ENCODE data around the gene BICD1. TPM values are rescaled to one million over a fixed set of nuclear protein-coding genes. Genes with fewer than 3 reads are reported as not detected.

BICD1 gene
- total and polyA plus RNA-seq, 4 donors = 0.46 to 3.4 (median 1.1) TPM

DNA sequence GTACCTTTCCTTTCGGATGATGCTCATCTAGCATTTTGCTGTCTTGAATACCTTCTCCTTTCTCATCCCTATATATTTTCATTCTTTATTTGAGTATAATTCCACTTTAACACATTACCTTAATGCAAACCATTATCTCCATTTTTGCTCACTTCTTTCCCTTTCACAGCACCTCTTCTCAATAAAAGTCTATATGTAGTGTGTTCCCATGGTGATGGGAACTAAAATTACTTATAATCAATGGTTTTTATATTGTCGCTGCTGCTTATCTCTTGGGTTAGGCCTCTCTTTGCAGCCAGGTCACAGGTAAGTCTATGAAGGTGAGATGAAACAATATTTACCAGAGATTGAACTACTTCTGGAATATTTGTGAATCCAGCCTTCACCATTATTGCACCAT lies 171.1 kb downstream of the BICD1 start:
- DNase-seq (ENCODE audit: low spot score) = no peak
- no peaks in the 10 kb centered on the region for H3K36me3 ChIP-seq (ENCODE audit: control insufficient read depth in 4 of 4, insufficient read depth in 3 of 4, low read depth in 1 of 4, low read length in 3 of 4)
- no peak overlapping the region for H3K4me3 ChIP-seq (ENCODE audit: low read depth in 1 of 3, low read length in 3 of 3)
- H3K4me1 ChIP-seq (ENCODE audit: control insufficient read depth in 4 of 4, insufficient read depth in 4 of 4, low read length in 3 of 4) = no peaks in the 10 kb centered on the region
- no peak overlapping the region for H3K27ac ChIP-seq (ENCODE audit: low read depth in 1 of 2, low read length in 2 of 2)
- 93% methylated on average over 2 of the region's 2 CpGs for WGBS
- H3K9me3 ChIP-seq (ENCODE audit: control insufficient read depth in 4 of 4, low read length in 3 of 4) = no peaks in the 10 kb centered on the region
- no peaks in the 10 kb centered on the region for H3K27me3 ChIP-seq (ENCODE audit: control insufficient read depth in 4 of 4, insufficient read depth in 4 of 4, low read length in 3 of 4)
- H3K9ac ChIP-seq (ENCODE audit: low read depth in 1 of 2, low read length in 2 of 2) = no peak overlapping the region
- TF ChIP-seq RXRA (IDR thresholded peaks at IDR 0.05) (no peak), YY1 (IDR thresholded peaks at IDR 0.05) (no peak), GABPA (IDR thresholded peaks at IDR 0.05 in 1 of 2, conservative IDR thresholded peaks at IDR 0.05 in 1 of 2) (no peak), HNF4G (IDR thresholded peaks at IDR 0.05) (no peak), FOXA1 (IDR thresholded peaks at IDR 0.05) (no peak), NR2F2 (IDR thresholded peaks at IDR 0.05) (no peak), EGR1 (IDR thresholded peaks at IDR 0.05; ENCODE audit: low read depth in 2 of 2) (no peak), FOXA2 (IDR thresholded peaks at IDR 0.05) (no peak)
- TF ChIP-seq, protein P1, sequence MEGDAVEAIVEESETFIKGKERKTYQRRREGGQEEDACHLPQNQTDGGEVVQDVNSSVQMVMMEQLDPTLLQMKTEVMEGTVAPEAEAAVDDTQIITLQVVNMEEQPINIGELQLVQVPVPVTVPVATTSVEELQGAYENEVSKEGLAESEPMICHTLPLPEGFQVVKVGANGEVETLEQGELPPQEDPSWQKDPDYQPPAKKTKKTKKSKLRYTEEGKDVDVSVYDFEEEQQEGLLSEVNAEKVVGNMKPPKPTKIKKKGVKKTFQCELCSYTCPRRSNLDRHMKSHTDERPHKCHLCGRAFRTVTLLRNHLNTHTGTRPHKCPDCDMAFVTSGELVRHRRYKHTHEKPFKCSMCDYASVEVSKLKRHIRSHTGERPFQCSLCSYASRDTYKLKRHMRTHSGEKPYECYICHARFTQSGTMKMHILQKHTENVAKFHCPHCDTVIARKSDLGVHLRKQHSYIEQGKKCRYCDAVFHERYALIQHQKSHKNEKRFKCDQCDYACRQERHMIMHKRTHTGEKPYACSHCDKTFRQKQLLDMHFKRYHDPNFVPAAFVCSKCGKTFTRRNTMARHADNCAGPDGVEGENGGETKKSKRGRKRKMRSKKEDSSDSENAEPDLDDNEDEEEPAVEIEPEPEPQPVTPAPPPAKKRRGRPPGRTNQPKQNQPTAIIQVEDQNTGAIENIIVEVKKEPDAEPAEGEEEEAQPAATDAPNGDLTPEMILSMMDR (IDR thresholded peaks at IDR 0.05; ENCODE audit: low read depth, low read length, missing input control) = no peak

DNA sequence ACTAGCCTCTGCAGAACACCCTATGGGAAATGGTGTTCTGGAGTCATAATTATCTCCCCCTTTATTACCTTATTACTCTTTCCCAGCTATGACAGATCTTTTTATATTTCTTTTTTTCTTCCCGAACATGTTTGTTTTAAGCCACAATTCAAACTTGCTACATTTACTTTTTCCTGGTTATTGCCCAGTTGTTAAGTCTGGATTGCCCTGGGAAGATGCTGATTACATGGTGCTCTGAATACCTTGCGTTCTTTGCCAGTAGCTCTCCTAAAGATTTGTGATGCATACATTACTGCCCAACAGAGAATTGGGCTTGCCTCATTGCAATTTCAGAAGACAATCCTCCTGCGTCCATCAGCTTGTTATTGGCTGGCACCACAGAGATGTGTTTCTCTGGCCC lies 174.5 kb downstream of the BICD1 start:
- no peaks in the 10 kb centered on the region for H3K9me3 ChIP-seq (ENCODE audit: control insufficient read depth in 4 of 4, low read length in 3 of 4)
- H3K27me3 ChIP-seq (ENCODE audit: control insufficient read depth in 4 of 4, insufficient read depth in 4 of 4, low read length in 3 of 4) = no peaks in the 10 kb centered on the region
- TF ChIP-seq SP1 (IDR thresholded peaks at IDR 0.05) (no peak), HNF4G (IDR thresholded peaks at IDR 0.05) (no peak), MAX (IDR thresholded peaks at IDR 0.05) (no peak), HNF4A (conservative IDR thresholded peaks at IDR 0.05) (no peak), YY1 (IDR thresholded peaks at IDR 0.05) (no peak), RAD21 (IDR thresholded peaks at IDR 0.05) (no peak), FOXA2 (IDR thresholded peaks at IDR 0.05) (no peak), FOXA1 (IDR thresholded peaks at IDR 0.05) (no peak), GABPA (IDR thresholded peaks at IDR 0.05 in 1 of 2, conservative IDR thresholded peaks at IDR 0.05 in 1 of 2) (no peak), NR2F2 (IDR thresholded peaks at IDR 0.05) (no peak)
- TF ChIP-seq, protein P2, sequence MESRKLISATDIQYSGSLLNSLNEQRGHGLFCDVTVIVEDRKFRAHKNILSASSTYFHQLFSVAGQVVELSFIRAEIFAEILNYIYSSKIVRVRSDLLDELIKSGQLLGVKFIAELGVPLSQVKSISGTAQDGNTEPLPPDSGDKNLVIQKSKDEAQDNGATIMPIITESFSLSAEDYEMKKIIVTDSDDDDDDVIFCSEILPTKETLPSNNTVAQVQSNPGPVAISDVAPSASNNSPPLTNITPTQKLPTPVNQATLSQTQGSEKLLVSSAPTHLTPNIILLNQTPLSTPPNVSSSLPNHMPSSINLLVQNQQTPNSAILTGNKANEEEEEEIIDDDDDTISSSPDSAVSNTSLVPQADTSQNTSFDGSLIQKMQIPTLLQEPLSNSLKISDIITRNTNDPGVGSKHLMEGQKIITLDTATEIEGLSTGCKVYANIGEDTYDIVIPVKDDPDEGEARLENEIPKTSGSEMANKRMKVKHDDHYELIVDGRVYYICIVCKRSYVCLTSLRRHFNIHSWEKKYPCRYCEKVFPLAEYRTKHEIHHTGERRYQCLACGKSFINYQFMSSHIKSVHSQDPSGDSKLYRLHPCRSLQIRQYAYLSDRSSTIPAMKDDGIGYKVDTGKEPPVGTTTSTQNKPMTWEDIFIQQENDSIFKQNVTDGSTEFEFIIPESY (IDR thresholded peaks at IDR 0.05) = no peak
- H3K4me3 ChIP-seq (ENCODE audit: low read depth in 1 of 3, low read length in 3 of 3) = no peak overlapping the region
- DNase-seq (ENCODE audit: low spot score) = no peak
- no peak overlapping the region for H3K9ac ChIP-seq (ENCODE audit: low read depth in 1 of 2, low read length in 2 of 2)
- 88% methylated on average over 3 of the region's 3 CpGs for WGBS
- H3K4me1 ChIP-seq (ENCODE audit: control insufficient read depth in 4 of 4, insufficient read depth in 4 of 4, low read length in 3 of 4) = no peaks in the 10 kb centered on the region
- H3K27ac ChIP-seq (ENCODE audit: low read depth in 1 of 2, low read length in 2 of 2) = no peak overlapping the region
- no peaks in the 10 kb centered on the region for H3K36me3 ChIP-seq (ENCODE audit: control insufficient read depth in 4 of 4, insufficient read depth in 3 of 4, low read depth in 1 of 4, low read length in 3 of 4)

DNA sequence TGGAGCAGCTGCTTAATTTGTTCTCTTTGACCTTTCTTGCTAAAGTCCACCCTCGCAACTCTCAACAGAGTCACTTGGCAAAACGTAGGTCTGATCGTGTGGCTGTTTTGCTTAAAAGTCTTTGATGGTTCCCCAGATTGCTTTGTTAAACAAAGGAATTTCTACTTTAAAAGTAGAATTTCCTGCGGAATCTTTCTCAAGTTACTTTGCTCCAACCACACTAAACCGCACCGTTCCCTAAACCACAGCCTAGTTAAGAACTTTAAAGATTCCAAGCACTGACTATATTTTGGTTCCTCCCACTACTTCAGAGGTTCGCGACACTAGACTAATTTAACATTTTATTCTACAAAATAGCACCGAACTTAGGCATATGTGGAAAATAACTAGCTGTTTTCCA lies 177.9 kb downstream of the BICD1 start:
- H3K36me3 ChIP-seq (ENCODE audit: control insufficient read depth in 4 of 4, insufficient read depth in 3 of 4, low read depth in 1 of 4, low read length in 3 of 4) = no peaks in the 10 kb centered on the region
- no peaks in the 10 kb centered on the region for H3K27me3 ChIP-seq (ENCODE audit: control insufficient read depth in 4 of 4, insufficient read depth in 4 of 4, low read length in 3 of 4)
- DNase-seq (ENCODE audit: low spot score) = no peak
- no peak overlapping the region for H3K4me3 ChIP-seq (ENCODE audit: low read depth in 1 of 3, low read length in 3 of 3)
- H3K9ac ChIP-seq (ENCODE audit: low read depth in 1 of 2, low read length in 2 of 2) = no peak overlapping the region
- H3K4me1 ChIP-seq (ENCODE audit: control insufficient read depth in 4 of 4, insufficient read depth in 4 of 4, low read length in 3 of 4) = no peaks in the 10 kb centered on the region
- TF ChIP-seq TAF1 (conservative IDR thresholded peaks at IDR 0.05) (no peak), HNF4A (conservative IDR thresholded peaks at IDR 0.05) (no peak), FOXA2 (IDR thresholded peaks at IDR 0.05) (no peak), GABPA (IDR thresholded peaks at IDR 0.05 in 1 of 2, conservative IDR thresholded peaks at IDR 0.05 in 1 of 2) (no peak), JUND (IDR thresholded peaks at IDR 0.05) (no peak), ATF3 (IDR thresholded peaks at IDR 0.05) (no peak), RAD21 (IDR thresholded peaks at IDR 0.05) (no peak), HNF4G (IDR thresholded peaks at IDR 0.05) (no peak), MAX (IDR thresholded peaks at IDR 0.05) (no peak), EGR1 (IDR thresholded peaks at IDR 0.05; ENCODE audit: low read depth in 2 of 2) (no peak), YY1 (IDR thresholded peaks at IDR 0.05) (no peak), NR2F2 (IDR thresholded peaks at IDR 0.05) (no peak), RXRA (IDR thresholded peaks at IDR 0.05) (no peak)
- TF ChIP-seq, protein P1 (IDR thresholded peaks at IDR 0.05; ENCODE audit: low read depth, low read length, missing input control) = no peak
- TF ChIP-seq, protein P2 (IDR thresholded peaks at IDR 0.05) = no peak
- no peaks in the 10 kb centered on the region for H3K9me3 ChIP-seq (ENCODE audit: control insufficient read depth in 4 of 4, low read length in 3 of 4)
- H3K27ac ChIP-seq (ENCODE audit: low read depth in 1 of 2, low read length in 2 of 2) = no peak overlapping the region
- WGBS = 88% methylated on average over 9 of the region's 9 CpGs
